Ureter (tissue), 1 donor: ENCODE measurements around the gene ZFP36L2. TPM values are rescaled to one million over a fixed set of nuclear protein-coding genes. Genes with fewer than 3 reads are reported as not detected.

Experiments used
- DNase-seq: peaks from one replicate; pipeline ENCODE4 v3.0.0-alpha.2; 2020; ENCODE audit warnings: low spot score
- total RNA-seq: library from RNA; stranded (reverse); gene quantifications from one replicate; pipeline ENCODE4 v1.2.4, GENCODE V29; 2023
- donor health status: DM: yes; HTN: yes; CAD: no.

ZFP36L2 gene
- total RNA-seq, 1 donor from 2014 or later, result 149 TPM

- no peak for DNase-seq
These were observed 20.2 kb upstream of the ZFP36L2 start for GRCh38 chr2:43246641-43247040.

GRCh38 chr2:43241558-43241957 is 15.2 kb upstream of the ZFP36L2 start:
- DNase-seq, result no peak

GRCh38 chr2:43240766-43241150 is 14.4 kb upstream of the ZFP36L2 start:
- no peak for DNase-seq

- DNase-seq, result no peak
These were observed 13.8 kb upstream of the ZFP36L2 start for GRCh38 chr2:43239981-43240765.

GRCh38 chr2:43238813-43239212 is 12.4 kb upstream of the ZFP36L2 start:
- DNase-seq, result no peak

- DNase-seq, result no peak
These were observed 11.8 kb upstream of the ZFP36L2 start for GRCh38 chr2:43238176-43238575.

- no peak for DNase-seq
These were observed 7.1 kb upstream of the ZFP36L2 start for GRCh38 chr2:43233218-43234212.

- no peak for DNase-seq
These were observed 4.8 kb upstream of the ZFP36L2 start for GRCh38 chr2:43230951-43231827.

GRCh38 chr2:43230351-43230885 is 4.0 kb upstream of the ZFP36L2 start:
- no peak for DNase-seq

GRCh38 chr2:43228756-43229659 is 2.6 kb upstream of the ZFP36L2 start:
- DNase-seq, result no peak

- DNase-seq, result no peak
These were observed 1.9 kb upstream of the ZFP36L2 start for GRCh38 chr2:43228321-43228751.

GRCh38 chr2:43227830-43228281 is 1.4 kb upstream of the ZFP36L2 start:
- no peak for DNase-seq

GRCh38 chr2:43226955-43227829 is 786 bp upstream of the ZFP36L2 start:
- DNase-seq, result peak; percentile 96

- DNase-seq, result peak; percentile 77
These were observed 433 bp downstream of the ZFP36L2 start for GRCh38 chr2:43225788-43226557.

- peak; percentile 72 for DNase-seq
These were observed 1.2 kb downstream of the ZFP36L2 start for GRCh38 chr2:43225093-43225787.

- no peak for DNase-seq
These were observed 1.8 kb downstream of the ZFP36L2 start for GRCh38 chr2:43224571-43225092.

- DNase-seq, result peak; percentile 82
These were observed 2.3 kb downstream of the ZFP36L2 start for GRCh38 chr2:43224131-43224570.
